ENCODE results near the gene SELENOW.
"Not testable (repeated sequence)": the region's sequence is repeated elsewhere in the genome, so short reads cannot be mapped to it uniquely, and the experiment has no call there.

The SELENOW gene

GRCh38 chr19:47758443-47758804 lies 20.1 kb upstream of the SELENOW start:
- Histone ChIP-seq H3K9ac (ENCODE audit: low read length) (no peak overlapping the region), H3K27ac (ENCODE audit: low read length) (no peak overlapping the region), H3K4me1 (ENCODE audit: control insufficient read depth, low read depth, low read length) (no peaks in the 10 kb centered on the region), H3K36me3 (ENCODE audit: control insufficient read depth, low read depth, low read length) (peaks cover 35% of the 10 kb centered on the region), H3K4me3 (ENCODE audit: low read length) (no peak overlapping the region), H3K9me3 (ENCODE audit: control insufficient read depth, low read depth, low read length) (no peaks in the 10 kb centered on the region), H3K27me3 (ENCODE audit: control insufficient read depth, insufficient read depth, low read length) (no peaks in the 10 kb centered on the region)

- no peak overlapping the region for H3K9ac ChIP-seq (ENCODE audit: low read length)
- H3K9me3 ChIP-seq (ENCODE audit: control insufficient read depth, low read depth, low read length), result no peaks in the 10 kb centered on the region
- H3K4me3 ChIP-seq (ENCODE audit: low read length), result no peak overlapping the region
- H3K27me3 ChIP-seq (ENCODE audit: control insufficient read depth, insufficient read depth, low read length), result no peaks in the 10 kb centered on the region
- H3K36me3 ChIP-seq (ENCODE audit: control insufficient read depth, low read depth, low read length), result peaks cover 25% of the 10 kb centered on the region
- no peaks in the 10 kb centered on the region for H3K4me1 ChIP-seq (ENCODE audit: control insufficient read depth, low read depth, low read length)
- no peak overlapping the region for H3K27ac ChIP-seq (ENCODE audit: low read length)
Measured at GRCh38 chr19:47760632-47760999, 17.9 kb upstream of the SELENOW start.

- H3K36me3 ChIP-seq (ENCODE audit: control insufficient read depth, low read depth, low read length), result peaks cover 15% of the 10 kb centered on the region
- H3K27ac ChIP-seq (ENCODE audit: low read length), result no peak overlapping the region
- no peaks in the 10 kb centered on the region for H3K9me3 ChIP-seq (ENCODE audit: control insufficient read depth, low read depth, low read length)
- H3K4me1 ChIP-seq (ENCODE audit: control insufficient read depth, low read depth, low read length), result peaks cover 4% of the 10 kb centered on the region
- no peak overlapping the region for H3K9ac ChIP-seq (ENCODE audit: low read length)
- no peak overlapping the region for H3K4me3 ChIP-seq (ENCODE audit: low read length)
- no peaks in the 10 kb centered on the region for H3K27me3 ChIP-seq (ENCODE audit: control insufficient read depth, insufficient read depth, low read length)
Measured at GRCh38 chr19:47761566-47761965, 16.9 kb upstream of the SELENOW start.

GRCh38 chr19:47762151-47762550 lies 16.4 kb upstream of the SELENOW start:
- Histone ChIP-seq H3K4me1 (ENCODE audit: control insufficient read depth, low read depth, low read length) (peaks cover 4% of the 10 kb centered on the region), H3K4me3 (ENCODE audit: low read length) (no peak overlapping the region), H3K9ac (ENCODE audit: low read length) (no peak overlapping the region), H3K27ac (ENCODE audit: low read length) (no peak overlapping the region), H3K36me3 (ENCODE audit: control insufficient read depth, low read depth, low read length) (peaks cover 10% of the 10 kb centered on the region), H3K9me3 (ENCODE audit: control insufficient read depth, low read depth, low read length) (no peaks in the 10 kb centered on the region), H3K27me3 (ENCODE audit: control insufficient read depth, insufficient read depth, low read length) (no peaks in the 10 kb centered on the region)

GRCh38 chr19:47762615-47763308 lies 15.7 kb upstream of the SELENOW start:
- no peak overlapping the region for H3K9ac ChIP-seq (ENCODE audit: low read length)
- H3K4me3 ChIP-seq (ENCODE audit: low read length), result no peak overlapping the region
- peaks cover 4% of the 10 kb centered on the region for H3K36me3 ChIP-seq (ENCODE audit: control insufficient read depth, low read depth, low read length)
- H3K4me1 ChIP-seq (ENCODE audit: control insufficient read depth, low read depth, low read length), result peaks cover 4% of the 10 kb centered on the region
- H3K27ac ChIP-seq (ENCODE audit: low read length), result no peak overlapping the region
- H3K9me3 ChIP-seq (ENCODE audit: control insufficient read depth, low read depth, low read length), result no peaks in the 10 kb centered on the region
- no peaks in the 10 kb centered on the region for H3K27me3 ChIP-seq (ENCODE audit: control insufficient read depth, insufficient read depth, low read length)

GRCh38 chr19:47764705-47765104 lies 13.8 kb upstream of the SELENOW start:
- not testable (repeated sequence) for H3K36me3 ChIP-seq (ENCODE audit: control insufficient read depth, low read depth, low read length); H3K4me1 ChIP-seq (ENCODE audit: control insufficient read depth, low read depth, low read length); H3K9me3 ChIP-seq (ENCODE audit: control insufficient read depth, low read depth, low read length); H3K4me3 ChIP-seq (ENCODE audit: low read length); H3K27me3 ChIP-seq (ENCODE audit: control insufficient read depth, insufficient read depth, low read length); H3K27ac ChIP-seq (ENCODE audit: low read length); H3K9ac ChIP-seq (ENCODE audit: low read length)

GRCh38 chr19:47765523-47766358 lies 12.8 kb upstream of the SELENOW start:
- H3K9me3 ChIP-seq (ENCODE audit: control insufficient read depth, low read depth, low read length), result no peaks in the 10 kb centered on the region
- no peaks in the 10 kb centered on the region for H3K27me3 ChIP-seq (ENCODE audit: control insufficient read depth, insufficient read depth, low read length)
- no peak overlapping the region for H3K9ac ChIP-seq (ENCODE audit: low read length)
- peaks cover 9% of the 10 kb centered on the region for H3K4me1 ChIP-seq (ENCODE audit: control insufficient read depth, low read depth, low read length)
- no peak overlapping the region for H3K4me3 ChIP-seq (ENCODE audit: low read length)
- no peaks in the 10 kb centered on the region for H3K36me3 ChIP-seq (ENCODE audit: control insufficient read depth, low read depth, low read length)
- H3K27ac ChIP-seq (ENCODE audit: low read length), result no peak overlapping the region

- no peak overlapping the region for H3K27ac ChIP-seq (ENCODE audit: low read length)
- H3K27me3 ChIP-seq (ENCODE audit: control insufficient read depth, insufficient read depth, low read length), result no peaks in the 10 kb centered on the region
- H3K4me3 ChIP-seq (ENCODE audit: low read length), result no peak overlapping the region
- no peaks in the 10 kb centered on the region for H3K36me3 ChIP-seq (ENCODE audit: control insufficient read depth, low read depth, low read length)
- no peaks in the 10 kb centered on the region for H3K9me3 ChIP-seq (ENCODE audit: control insufficient read depth, low read depth, low read length)
- no peak overlapping the region for H3K9ac ChIP-seq (ENCODE audit: low read length)
- H3K4me1 ChIP-seq (ENCODE audit: control insufficient read depth, low read depth, low read length), result peaks cover 9% of the 10 kb centered on the region
Measured at GRCh38 chr19:47766359-47766620, 12.2 kb upstream of the SELENOW start.

GRCh38 chr19:47766670-47767069 lies 11.8 kb upstream of the SELENOW start:
- no peaks in the 10 kb centered on the region for H3K9me3 ChIP-seq (ENCODE audit: control insufficient read depth, low read depth, low read length)
- no peak overlapping the region for H3K4me3 ChIP-seq (ENCODE audit: low read length)
- H3K27me3 ChIP-seq (ENCODE audit: control insufficient read depth, insufficient read depth, low read length), result no peaks in the 10 kb centered on the region
- no peaks in the 10 kb centered on the region for H3K36me3 ChIP-seq (ENCODE audit: control insufficient read depth, low read depth, low read length)
- H3K27ac ChIP-seq (ENCODE audit: low read length), result no peak overlapping the region
- H3K9ac ChIP-seq (ENCODE audit: low read length), result no peak overlapping the region
- peaks cover 9% of the 10 kb centered on the region for H3K4me1 ChIP-seq (ENCODE audit: control insufficient read depth, low read depth, low read length)

GRCh38 chr19:47767349-47767748 lies 11.2 kb upstream of the SELENOW start:
- Histone ChIP-seq H3K27ac (ENCODE audit: low read length) (no peak overlapping the region), H3K4me3 (ENCODE audit: low read length) (no peak overlapping the region), H3K9ac (ENCODE audit: low read length) (no peak overlapping the region), H3K9me3 (ENCODE audit: control insufficient read depth, low read depth, low read length) (no peaks in the 10 kb centered on the region), H3K27me3 (ENCODE audit: control insufficient read depth, insufficient read depth, low read length) (no peaks in the 10 kb centered on the region), H3K4me1 (ENCODE audit: control insufficient read depth, low read depth, low read length) (peaks cover 9% of the 10 kb centered on the region), H3K36me3 (ENCODE audit: control insufficient read depth, low read depth, low read length) (no peaks in the 10 kb centered on the region)

GRCh38 chr19:47768604-47769003 lies 9.9 kb upstream of the SELENOW start:
- no peaks in the 10 kb centered on the region for H3K27me3 ChIP-seq (ENCODE audit: control insufficient read depth, insufficient read depth, low read length)
- H3K4me1 ChIP-seq (ENCODE audit: control insufficient read depth, low read depth, low read length), result peaks cover 9% of the 10 kb centered on the region
- no peaks in the 10 kb centered on the region for H3K9me3 ChIP-seq (ENCODE audit: control insufficient read depth, low read depth, low read length)
- no peaks in the 10 kb centered on the region for H3K36me3 ChIP-seq (ENCODE audit: control insufficient read depth, low read depth, low read length)
- H3K9ac ChIP-seq (ENCODE audit: low read length), result no peak overlapping the region
- H3K27ac ChIP-seq (ENCODE audit: low read length), result no peak overlapping the region
- H3K4me3 ChIP-seq (ENCODE audit: low read length), result no peak overlapping the region

GRCh38 chr19:47769534-47769933 lies 9.0 kb upstream of the SELENOW start:
- Histone ChIP-seq H3K27me3 (ENCODE audit: control insufficient read depth, insufficient read depth, low read length) (no peaks in the 10 kb centered on the region), H3K4me1 (ENCODE audit: control insufficient read depth, low read depth, low read length) (peaks cover 13% of the 10 kb centered on the region), H3K9me3 (ENCODE audit: control insufficient read depth, low read depth, low read length) (no peaks in the 10 kb centered on the region), H3K9ac (ENCODE audit: low read length) (no peak overlapping the region), H3K4me3 (ENCODE audit: low read length) (no peak overlapping the region), H3K27ac (ENCODE audit: low read length) (no peak overlapping the region), H3K36me3 (ENCODE audit: control insufficient read depth, low read depth, low read length) (no peaks in the 10 kb centered on the region)
